Thyroid gland (tissue), 4 donors: Measurements from ENCODE around the gene PLD3. TPM values are rescaled to one million over a fixed set of nuclear protein-coding genes. Genes with fewer than 3 reads are reported as not detected.

Experiments
- DNase-seq, 2 donors: peaks; one replicate each; pipeline ENCODE4 v3.0.0-alpha.2; 2019
- H3K27ac ChIP-seq, 3 donors: fragments of 200-600 bp; sonication (generic); 1 replicate in 2 of 3; 2 replicates in 1 of 3; pipeline ENCODE4 v1.5.1; 2016 to 2019; ENCODE audit warnings: mild to moderate bottlenecking in 1 of 3, moderate library complexity in 1 of 3
- H3K27me3 ChIP-seq: fragments of 200-600 bp; sonication (generic); one replicate; pipeline ENCODE4 v1.5.1; 2019
- H3K36me3 ChIP-seq, 2 donors: fragments of 200-600 bp; sonication (generic); one replicate each; pipeline ENCODE4 v1.5.1; 2016 to 2019
- H3K4me1 ChIP-seq, 2 donors: fragments of 200-600 bp; sonication (generic); one replicate each; pipeline ENCODE4 v1.5.1; 2017 to 2019
- H3K4me3 ChIP-seq, 3 donors: fragments of 200-600 bp; sonication (generic); replicated peaks in 1 of 3; 1 replicate in 2 of 3; 2 replicates in 1 of 3; pipeline ENCODE4 v1.5.1; 2016; ENCODE audit warnings: mild to moderate bottlenecking in 1 of 3
- H3K9me3 ChIP-seq: fragments of 200-600 bp; sonication (generic); one replicate; pipeline ENCODE4 v1.5.1; 2017
- CTCF ChIP-seq, 6 experiments: fragments of 200-600 bp in 3 of 6; fragments of 450-650 bp in 3 of 6; sonication (generic) in 3 of 6; IDR thresholded peaks; one replicate each; pipeline ENCODE4 v1.5.1; 2016 to 2019; ENCODE audit warnings: antibody characterized with exemption in 6 of 6, mild to moderate bottlenecking in 2 of 6, inconsistent platforms in 1 of 6, moderate library complexity in 1 of 6
- POLR2A ChIP-seq, 2 donors: fragments of 450-650 bp; IDR thresholded peaks; one replicate each; pipeline ENCODE4 v1.6.1; 2017; ENCODE audit warnings: antibody characterized with exemption in 2 of 2, mild to moderate bottlenecking in 2 of 2, moderate library complexity in 1 of 2
- WGBS, 2 donors: methylation state at CpG; one replicate each; pipeline ENCODE4 v1.1.5; 2017; 5-methylcytosine and 5-hydroxymethylcytosine counted together
- intact Hi-C: fragments of 100-400 bp; cut with DNase I; formaldehyde crosslinking; loops from one replicate; pipeline ENCODE4 v1.15.1; 2023
- total RNA-seq, 4 donors: library from RNA; depleted of rRNA; stranded (reverse); fragments of >200 nt; gene quantifications; one replicate each; pipeline ENCODE4 v1.2.3, GENCODE V29; 2016

PLD3 gene
- total RNA-seq, 4 donors from 2014 or later: 151 to 258 (median 244) TPM

GRCh38 chr19:40321566-40322270 is 26.8 kb upstream of the PLD3 start:
- H3K27me3 ChIP-seq: no peaks in the 10 kb centered on the region
- no peak for DNase-seq
- no peaks in the 10 kb centered on the region for H3K4me1 ChIP-seq
- H3K4me3 ChIP-seq: no peak overlapping the region
- TF ChIP-seq CTCF (IDR thresholded peaks at IDR 0.05): no peak
- TF ChIP-seq POLR2A (IDR thresholded peaks at IDR 0.05): no peak
- H3K27ac ChIP-seq: no peak overlapping the region
- intact Hi-C loops: no loop called here
- H3K9me3 ChIP-seq: no peaks in the 10 kb centered on the region
- H3K36me3 ChIP-seq: peaks cover 55 to 61% of the 10 kb centered on the region in 2 donors
- WGBS, 2 donors: 94 to 97% methylated on average over 11 to 21 of the region's 27 CpGs

- Histone ChIP-seq H3K36me3 (peaks cover 55 to 61% of the 10 kb centered on the region in 2 donors), H3K4me1 (no peaks in the 10 kb centered on the region), H3K27ac (no peak overlapping the region), H3K27me3 (no peaks in the 10 kb centered on the region), H3K4me3 (no peak overlapping the region), H3K9me3 (no peaks in the 10 kb centered on the region)
- intact Hi-C loops: no loop called here
- TF ChIP-seq CTCF (IDR thresholded peaks at IDR 0.05) (no peak), POLR2A (IDR thresholded peaks at IDR 0.05) (no peak)
- 93 to 97% methylated on average over 2 to 6 of the region's 7 CpGs for WGBS, 2 donors
- DNase-seq: no peak
Observed at GRCh38 chr19:40322271-40322610, 26.3 kb upstream of the PLD3 start.

- Histone ChIP-seq H3K9me3 (no peaks in the 10 kb centered on the region), H3K27ac (no peak overlapping the region), H3K4me3 (no peak overlapping the region), H3K36me3 (peaks cover 61 to 68% of the 10 kb centered on the region in 2 donors), H3K27me3 (no peaks in the 10 kb centered on the region), H3K4me1 (no peaks in the 10 kb centered on the region)
- TF ChIP-seq POLR2A (IDR thresholded peaks at IDR 0.05): no peak
- TF ChIP-seq CTCF (IDR thresholded peaks at IDR 0.05): no peak
- DNase-seq: no peak
- WGBS, 2 donors: 90 to 96% methylated on average over 7 to 12 of the region's 15 CpGs
- intact Hi-C loops: no loop called here
Observed at GRCh38 chr19:40322951-40323615, 25.4 kb upstream of the PLD3 start.

GRCh38 chr19:40323705-40324104 is 24.8 kb upstream of the PLD3 start:
- no peaks in the 10 kb centered on the region for H3K27me3 ChIP-seq
- 92 to 94% methylated on average over 11 to 13 of the region's 13 CpGs for WGBS, 2 donors
- no peak for TF ChIP-seq CTCF (IDR thresholded peaks at IDR 0.05)
- TF ChIP-seq POLR2A (IDR thresholded peaks at IDR 0.05): no peak
- intact Hi-C loops: no loop called here
- no peak for DNase-seq
- H3K36me3 ChIP-seq: peaks cover 68 to 71% of the 10 kb centered on the region in 2 donors
- H3K9me3 ChIP-seq: no peaks in the 10 kb centered on the region
- no peak overlapping the region for H3K27ac ChIP-seq
- no peaks in the 10 kb centered on the region for H3K4me1 ChIP-seq
- no peak overlapping the region for H3K4me3 ChIP-seq

GRCh38 chr19:40326201-40326600 is 22.3 kb upstream of the PLD3 start:
- 95 to 99% methylated on average over 11 to 14 of the region's 14 CpGs for WGBS, 2 donors
- Histone ChIP-seq H3K4me3 (no peak overlapping the region), H3K36me3 (peaks cover 66 to 70% of the 10 kb centered on the region in 2 donors), H3K27me3 (no peaks in the 10 kb centered on the region), H3K27ac (no peak overlapping the region), H3K9me3 (no peaks in the 10 kb centered on the region), H3K4me1 (no peaks in the 10 kb centered on the region)
- no peak for DNase-seq
- intact Hi-C loops: no loop called here
- TF ChIP-seq CTCF (IDR thresholded peaks at IDR 0.05): no peak
- no peak for TF ChIP-seq POLR2A (IDR thresholded peaks at IDR 0.05)
